Stomach smooth muscle (tissue), 2 donors: ENCODE results near the gene ABHD6.
"Not testable (repeated sequence)": the region's sequence is repeated elsewhere in the genome, so short reads cannot be mapped to it uniquely, and the experiment has no call there.

Experiments
- H3K27ac ChIP-seq: one replicate; pipeline ENCODE4 v1.7.0; 2013; ENCODE audit warnings: mild to moderate bottlenecking, low read length, inconsistent platforms
- H3K27me3 ChIP-seq, 2 donors: one replicate each; pipeline ENCODE4 v1.7.0; 2013; ENCODE audit warnings: low read length in 2 of 2; ENCODE audit not compliant: insufficient read depth in 2 of 2, control insufficient read depth in 1 of 2
- H3K36me3 ChIP-seq, 2 donors: one replicate each; pipeline ENCODE4 v1.7.0; 2013; ENCODE audit warnings: low read length in 2 of 2; ENCODE audit not compliant: control insufficient read depth in 2 of 2, insufficient read depth in 2 of 2
- H3K4me1 ChIP-seq: one replicate; pipeline ENCODE4 v1.7.0; 2013; ENCODE audit warnings: low read length; ENCODE audit not compliant: control insufficient read depth, insufficient read depth
- H3K4me3 ChIP-seq, 2 donors: one replicate each; pipeline ENCODE4 v1.7.0; 2013; ENCODE audit warnings: low read length in 2 of 2
- H3K9ac ChIP-seq, 2 donors: one replicate each; pipeline ENCODE4 v1.7.0; 2013; ENCODE audit warnings: low read length in 2 of 2, mild to moderate bottlenecking in 1 of 2
- H3K9me3 ChIP-seq, 2 donors: one replicate each; pipeline ENCODE4 v1.7.0; 2013; ENCODE audit warnings: low read length in 2 of 2; ENCODE audit not compliant: control insufficient read depth in 2 of 2
- donor health status: healthy.
- donor health status: Pancreatic carcinoma.

Gene ABHD6

GRCh38 chr3:58334506-58334884 lies 96.9 kb downstream of the ABHD6 start:
- peak overlapping the region in 1 of 2 donors; percentile 73 for H3K9ac ChIP-seq
- H3K4me3 ChIP-seq, result peak overlapping the region; percentile 56 to 88
- H3K4me1 ChIP-seq, result peaks cover 16% of the 10 kb centered on the region

GRCh38 chr3:58335652-58335947 lies 98.0 kb downstream of the ABHD6 start:
- peaks cover 0 to 3% of the 10 kb centered on the region in 2 donors for H3K36me3 ChIP-seq
- H3K9me3 ChIP-seq, result no peaks in the 10 kb centered on the region
- peaks cover 16% of the 10 kb centered on the region for H3K4me1 ChIP-seq
- no peak overlapping the region for H3K27ac ChIP-seq
- peak overlapping the region in 1 of 2 donors; percentile 46 for H3K9ac ChIP-seq
- no peaks in the 10 kb centered on the region for H3K27me3 ChIP-seq
- H3K4me3 ChIP-seq, result peak overlapping the region in 1 of 2 donors; percentile 54

More at GRCh38 chr3:58334506-58334884, 96.9 kb downstream of the ABHD6 start:
- Histone ChIP-seq H3K36me3 (peaks cover 0 to 2% of the 10 kb centered on the region in 2 donors), H3K27ac (peak overlapping the region; percentile 18), H3K27me3 (no peaks in the 10 kb centered on the region), H3K9me3 (no peaks in the 10 kb centered on the region)

GRCh38 chr3:58336135-58336882 lies 98.7 kb downstream of the ABHD6 start:
- Histone ChIP-seq H3K36me3 (peaks cover 0 to 3% of the 10 kb centered on the region in 2 donors), H3K27ac (no peak overlapping the region), H3K27me3 (no peaks in the 10 kb centered on the region), H3K9ac (no peak overlapping the region), H3K9me3 (no peaks in the 10 kb centered on the region), H3K4me1 (peaks cover 18% of the 10 kb centered on the region), H3K4me3 (no peak overlapping the region)

- Histone ChIP-seq H3K9ac (no peak overlapping the region), H3K27ac (no peak overlapping the region), H3K9me3 (no peaks in the 10 kb centered on the region), H3K36me3 (peaks cover 0 to 3% of the 10 kb centered on the region in 2 donors), H3K27me3 (no peaks in the 10 kb centered on the region), H3K4me3 (no peak overlapping the region), H3K4me1 (peaks cover 16% of the 10 kb centered on the region)
Observed at GRCh38 chr3:58337190-58337589, 99.6 kb downstream of the ABHD6 start.

GRCh38 chr3:58339146-58339545 lies 101.6 kb downstream of the ABHD6 start:
- H3K36me3 ChIP-seq, H3K9ac ChIP-seq, H3K9me3 ChIP-seq, H3K27ac ChIP-seq, H3K27me3 ChIP-seq, H3K4me3 ChIP-seq: not testable (repeated sequence)
- peaks cover 10% of the 10 kb centered on the region for H3K4me1 ChIP-seq

GRCh38 chr3:58340594-58341244 lies 103.1 kb downstream of the ABHD6 start:
- H3K4me1 ChIP-seq, result peaks cover 4% of the 10 kb centered on the region
- H3K36me3 ChIP-seq, result peaks cover 0 to 3% of the 10 kb centered on the region in 2 donors
- no peak overlapping the region for H3K4me3 ChIP-seq
- no peaks in the 10 kb centered on the region for H3K9me3 ChIP-seq
- H3K27me3 ChIP-seq, result no peaks in the 10 kb centered on the region
- no peak overlapping the region for H3K27ac ChIP-seq
- no peak overlapping the region for H3K9ac ChIP-seq

GRCh38 chr3:58341376-58341775 lies 103.8 kb downstream of the ABHD6 start:
- no peak overlapping the region for H3K27ac ChIP-seq
- no peaks in the 10 kb centered on the region for H3K27me3 ChIP-seq
- H3K9me3 ChIP-seq, result no peaks in the 10 kb centered on the region
- H3K36me3 ChIP-seq, result peaks cover 0 to 3% of the 10 kb centered on the region in 2 donors
- H3K4me1 ChIP-seq, result peaks cover 4% of the 10 kb centered on the region
- H3K4me3 ChIP-seq, result no peak overlapping the region
- no peak overlapping the region for H3K9ac ChIP-seq

GRCh38 chr3:58342676-58343075 lies 105.1 kb downstream of the ABHD6 start:
- Histone ChIP-seq H3K36me3 (peaks cover 0 to 2% of the 10 kb centered on the region in 2 donors), H3K4me3 (no peak overlapping the region), H3K9ac (no peak overlapping the region), H3K9me3 (no peaks in the 10 kb centered on the region), H3K27me3 (no peaks in the 10 kb centered on the region), H3K27ac (no peak overlapping the region), H3K4me1 (peaks cover 4% of the 10 kb centered on the region)
